GM19324 (cell line): ENCODE measurements around the gene CHRNA3.

Experiments
- ATAC-seq: cut with Tn5 transposase; IDR thresholded peaks from one replicate; pipeline ENCODE4 v1.9.1; 2021; ENCODE audit warnings: mild to moderate bottlenecking, moderate library complexity; ENCODE audit not compliant: unreplicated experiment, low FRiP score

Gene CHRNA3

GRCh38 chr15:78620527-78621421 lies at the start of gene CHRNA3:
CHRNA3 (minus strand) TSS chr15:78620996; CDS start chr15:78620794, 202 bp downstream.
- ATAC-seq, result no peak

DNA sequence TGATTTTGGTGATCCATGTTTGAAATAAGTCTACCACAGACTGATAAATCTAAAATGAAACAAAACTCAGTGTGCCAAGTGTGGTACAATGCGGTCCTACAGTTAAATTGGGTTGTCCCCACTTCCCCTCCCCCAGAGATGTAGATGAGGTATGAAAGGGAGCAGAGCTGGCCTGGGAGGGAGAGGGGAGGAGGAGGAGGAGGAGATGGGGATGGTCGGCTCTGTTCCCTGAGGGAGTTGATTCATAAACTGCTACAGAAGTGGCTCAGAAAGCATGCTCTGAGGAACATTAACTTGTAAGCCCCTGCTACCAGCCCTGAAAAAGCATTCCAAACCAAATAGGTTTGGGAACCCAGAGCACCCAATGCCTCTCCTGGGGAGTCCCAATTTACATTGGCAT lies 48.2 kb upstream of the CHRNA3 start:
- ATAC-seq, result no peak

GRCh38 chr15:78667578-78668236 lies 46.9 kb upstream of the CHRNA3 start:
- ATAC-seq, result no peak

GRCh38 chr15:78666010-78666409 lies 45.2 kb upstream of the CHRNA3 start:
- ATAC-seq, result no peak

GRCh38 chr15:78663703-78664102 lies 42.9 kb upstream of the CHRNA3 start:
- no peak for ATAC-seq

DNA sequence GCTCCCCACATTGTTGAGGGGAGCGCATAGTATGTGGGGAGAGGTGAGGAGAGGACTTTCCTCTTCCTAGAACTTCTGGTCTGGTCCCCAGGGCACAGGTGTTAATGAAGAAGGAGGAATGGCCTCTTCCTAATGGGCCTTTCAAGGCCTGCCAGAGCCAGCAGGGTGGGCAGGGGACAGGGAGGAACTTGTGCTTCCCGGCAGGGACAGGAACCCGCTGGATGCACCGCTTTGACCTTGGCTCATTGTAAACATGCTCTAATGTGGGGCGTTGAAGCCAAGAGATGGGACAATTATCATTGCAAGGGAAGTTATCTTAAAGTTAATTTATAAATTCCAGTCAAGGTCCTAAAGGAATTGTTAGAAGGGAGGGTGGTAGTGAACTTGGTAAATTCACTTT lies 41.2 kb upstream of the CHRNA3 start:
- no peak for ATAC-seq

DNA sequence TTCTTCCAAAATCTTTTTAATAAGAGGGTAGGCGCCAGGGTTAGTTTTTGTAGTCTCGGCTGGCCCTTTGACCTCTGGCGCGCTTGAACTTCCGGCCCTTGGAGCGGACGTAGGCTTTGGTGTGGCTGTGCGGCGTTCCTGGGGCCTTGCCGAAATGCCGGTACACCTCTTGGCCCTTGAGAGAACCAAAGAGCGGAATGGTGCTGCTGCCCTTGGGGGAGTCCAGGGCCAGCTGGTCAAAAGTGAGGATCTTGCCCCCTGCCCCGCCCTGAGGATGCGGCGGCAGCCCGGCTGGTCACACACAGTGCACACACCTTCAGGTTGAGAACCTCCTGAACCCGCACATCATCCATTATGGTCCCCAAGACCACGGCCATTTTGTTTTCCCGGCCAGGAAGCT lies 40.2 kb upstream of the CHRNA3 start:
- no peak for ATAC-seq

DNA sequence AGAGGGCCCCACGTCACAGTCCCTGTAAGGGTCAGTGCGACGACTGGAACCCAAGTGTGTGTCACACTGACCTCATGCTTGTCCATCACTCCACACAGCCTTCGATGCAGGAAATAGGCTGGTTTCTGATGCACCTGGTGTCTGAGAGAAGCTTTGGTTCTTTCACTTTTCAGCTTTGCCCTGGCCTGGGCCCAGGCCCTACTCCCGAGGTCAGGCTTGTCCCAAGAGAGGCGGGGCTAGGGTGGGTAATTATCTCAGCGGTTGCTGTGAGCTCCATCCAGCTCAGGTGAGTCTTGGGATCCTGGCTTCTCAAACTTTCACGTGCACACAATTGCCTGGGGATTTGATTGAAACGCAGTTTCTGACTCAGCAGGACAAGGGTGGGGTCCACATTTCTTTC lies 39.8 kb upstream of the CHRNA3 start:
- ATAC-seq, result no peak

DNA sequence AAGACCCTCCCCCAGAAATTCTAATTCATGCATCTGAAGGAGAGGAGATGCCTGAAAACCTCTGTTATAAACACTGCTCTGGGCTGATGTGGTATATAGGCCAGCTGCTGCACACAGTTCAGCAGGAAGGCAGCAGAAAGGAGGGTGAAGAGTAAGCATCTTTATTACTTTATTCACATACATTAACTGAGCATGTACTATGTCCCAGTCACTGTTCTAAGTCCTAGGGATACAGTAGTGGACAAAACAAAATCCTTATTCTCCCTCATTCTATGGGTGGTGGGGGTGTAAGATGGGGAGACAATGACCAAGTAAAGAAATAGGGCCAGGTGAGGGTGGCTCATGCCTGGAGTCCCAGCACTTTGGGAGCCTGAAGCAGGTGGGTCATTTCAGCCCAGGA lies 38.0 kb upstream of the CHRNA3 start:
- ATAC-seq, result no peak

GRCh38 chr15:78654272-78654671 lies 33.5 kb upstream of the CHRNA3 start:
- ATAC-seq, result no peak

DNA sequence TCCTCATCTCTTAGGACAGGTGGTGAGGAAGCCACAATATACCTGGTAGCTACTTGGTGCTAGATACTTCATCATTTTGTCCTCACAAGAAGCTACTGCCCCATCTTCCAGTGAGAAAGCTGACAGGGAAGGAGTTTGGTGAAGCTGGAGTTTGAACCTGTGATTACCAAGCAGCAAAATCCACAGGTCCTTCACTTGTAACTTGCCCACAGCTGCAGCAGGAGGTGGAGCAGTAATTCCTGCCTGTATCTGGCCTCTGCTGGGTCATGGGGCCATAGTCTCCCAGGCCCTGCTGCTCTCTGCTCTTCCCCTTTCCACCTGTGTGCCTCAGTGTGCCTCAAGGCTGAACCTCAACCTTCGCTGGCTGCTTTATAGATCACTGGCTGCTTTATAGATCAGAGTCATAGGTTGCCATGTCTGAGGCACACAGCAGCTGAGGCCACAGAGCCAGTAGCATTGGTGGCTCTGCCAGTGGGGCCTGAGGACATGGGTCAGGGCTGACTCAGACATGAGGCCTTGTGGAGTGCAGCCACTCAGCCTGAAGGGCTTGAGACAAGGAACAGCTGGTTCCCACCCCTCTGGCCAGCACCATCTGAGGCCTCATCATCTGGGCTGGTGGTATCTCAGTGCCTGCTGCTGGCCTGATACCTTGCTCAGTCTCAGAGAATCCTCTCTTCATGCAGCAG lies 31.3 kb upstream of the CHRNA3 start:
- no peak for ATAC-seq

GRCh38 chr15:78651007-78651406 lies 30.2 kb upstream of the CHRNA3 start:
- ATAC-seq, result no peak

GRCh38 chr15:78650022-78650421 lies 29.2 kb upstream of the CHRNA3 start:
- ATAC-seq, result no peak

DNA sequence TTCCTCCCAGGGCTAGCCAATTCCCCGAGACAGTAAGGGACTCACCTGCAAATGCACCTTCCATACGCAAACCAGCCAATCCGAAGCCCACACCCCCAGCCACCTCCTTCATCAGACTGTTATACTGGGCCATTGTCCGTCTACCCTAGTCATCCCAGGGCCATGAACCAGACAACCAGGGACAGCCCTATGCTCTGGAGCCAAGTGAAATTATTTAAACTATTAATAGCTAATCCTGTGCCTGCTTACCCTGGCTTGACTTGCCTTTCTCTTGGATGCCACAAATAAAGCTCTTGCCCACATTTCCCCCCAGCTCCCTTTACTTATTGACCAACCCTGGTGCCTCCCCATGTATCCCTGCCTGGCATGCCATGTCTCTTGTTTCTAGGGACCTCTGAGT lies 24.2 kb upstream of the CHRNA3 start:
- no peak for ATAC-seq

DNA sequence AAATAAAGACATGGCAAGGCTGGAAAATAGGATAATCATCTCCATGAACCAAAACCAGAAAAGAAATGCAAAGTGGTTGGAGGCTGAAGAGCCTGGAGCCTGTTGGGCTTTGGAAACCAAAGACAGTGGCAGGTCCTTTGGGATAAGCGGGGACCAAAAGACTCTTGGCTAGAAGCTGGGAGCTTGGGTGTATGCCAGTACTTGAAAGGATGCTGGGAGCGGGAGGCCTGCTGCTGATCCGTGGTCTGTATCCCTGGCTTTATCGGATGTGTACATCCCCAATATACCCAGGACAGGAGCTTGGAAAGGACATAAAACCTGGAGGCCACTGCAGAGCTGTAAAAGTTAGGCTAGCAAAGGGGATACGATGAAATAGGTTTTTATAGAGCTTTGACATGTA lies 21.5 kb upstream of the CHRNA3 start:
- no peak for ATAC-seq

GRCh38 chr15:78641749-78642275 lies 21.0 kb upstream of the CHRNA3 start:
- no peak for ATAC-seq

DNA sequence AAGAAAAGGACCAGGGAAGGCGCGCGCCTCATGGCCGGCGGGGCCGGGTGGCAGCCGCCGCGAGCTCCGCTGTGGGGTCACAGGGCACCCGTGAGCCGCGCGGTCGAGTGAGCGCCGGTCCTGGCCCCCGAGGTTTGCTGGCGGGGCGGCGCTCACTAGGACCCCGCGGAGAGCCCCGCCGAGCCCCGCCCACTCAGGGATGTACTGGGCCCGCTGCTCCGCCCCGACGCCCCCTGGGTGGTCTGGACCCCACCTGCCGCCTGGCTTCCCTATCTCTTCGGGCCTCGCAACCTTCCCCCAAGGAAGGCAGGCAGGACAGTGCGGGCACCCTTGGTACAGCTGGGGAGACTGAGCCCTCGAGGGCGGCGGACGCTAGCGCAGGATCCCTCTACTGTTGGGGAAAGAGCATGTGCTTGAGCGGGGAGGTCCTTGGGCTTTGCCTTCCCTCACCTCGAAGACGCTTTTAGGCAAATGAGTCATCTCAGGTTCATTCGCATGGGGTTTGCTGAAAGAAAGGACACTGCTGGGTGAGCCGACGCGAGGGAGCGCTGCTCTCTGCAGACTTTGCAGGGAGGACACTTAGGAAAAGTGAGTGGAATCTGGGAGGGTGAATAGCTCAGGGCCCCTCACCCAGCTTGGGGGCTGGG lies 20.4 kb upstream of the CHRNA3 start, which contains the start of gene CHRNB4:
Gene CHRNB4, minus strand, starts transcription at position 109 of the 647 bp plus-strand sequence. Its CDS starts 77 bp downstream, at position 32.
- ATAC-seq, result no peak

DNA sequence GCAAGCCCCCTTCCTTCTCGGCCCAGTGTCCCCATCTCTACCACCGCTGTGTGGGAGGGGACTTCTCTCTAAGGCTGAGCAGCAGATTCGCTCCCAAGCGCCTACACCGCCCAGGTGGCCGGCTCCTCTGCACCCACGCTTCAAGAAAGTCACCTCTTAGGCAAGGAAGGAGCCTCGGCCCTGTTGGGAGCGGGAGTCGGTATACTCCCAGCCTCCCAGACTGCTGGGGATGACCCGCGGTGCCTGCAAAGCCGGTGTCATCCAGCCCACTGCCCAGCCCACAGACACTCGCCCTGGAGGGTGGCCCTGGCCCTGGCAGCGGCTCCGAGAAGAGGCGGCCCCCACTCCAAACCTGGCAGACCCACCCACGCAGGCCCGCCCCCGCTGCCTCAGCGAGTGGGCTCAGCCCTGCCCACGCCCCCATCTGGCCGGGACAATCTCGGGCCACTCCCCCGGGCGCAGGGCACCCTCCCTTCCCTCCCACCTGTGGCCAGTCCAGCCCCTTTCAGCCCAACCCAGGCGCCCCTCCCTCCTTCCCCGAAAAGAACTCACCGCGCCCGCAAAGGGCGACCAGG lies 19.8 kb upstream of the CHRNA3 start:
- ATAC-seq, result no peak

GRCh38 chr15:78638658-78639314 lies 18.0 kb upstream of the CHRNA3 start:
- no peak for ATAC-seq
